GM21619 (cell line): ENCODE data around the gene MYL7.
"Not testable (repeated sequence)": the region's sequence is repeated elsewhere in the genome, so short reads cannot be mapped to it uniquely, and the experiment has no call there.

Experiments
- ATAC-seq: cut with Tn5 transposase; IDR thresholded peaks from one replicate; pipeline ENCODE4 v1.9.1; 2021; ENCODE audit not compliant: unreplicated experiment

MYL7 gene, protein sequence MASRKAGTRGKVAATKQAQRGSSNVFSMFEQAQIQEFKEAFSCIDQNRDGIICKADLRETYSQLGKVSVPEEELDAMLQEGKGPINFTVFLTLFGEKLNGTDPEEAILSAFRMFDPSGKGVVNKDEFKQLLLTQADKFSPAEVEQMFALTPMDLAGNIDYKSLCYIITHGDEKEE

DNA sequence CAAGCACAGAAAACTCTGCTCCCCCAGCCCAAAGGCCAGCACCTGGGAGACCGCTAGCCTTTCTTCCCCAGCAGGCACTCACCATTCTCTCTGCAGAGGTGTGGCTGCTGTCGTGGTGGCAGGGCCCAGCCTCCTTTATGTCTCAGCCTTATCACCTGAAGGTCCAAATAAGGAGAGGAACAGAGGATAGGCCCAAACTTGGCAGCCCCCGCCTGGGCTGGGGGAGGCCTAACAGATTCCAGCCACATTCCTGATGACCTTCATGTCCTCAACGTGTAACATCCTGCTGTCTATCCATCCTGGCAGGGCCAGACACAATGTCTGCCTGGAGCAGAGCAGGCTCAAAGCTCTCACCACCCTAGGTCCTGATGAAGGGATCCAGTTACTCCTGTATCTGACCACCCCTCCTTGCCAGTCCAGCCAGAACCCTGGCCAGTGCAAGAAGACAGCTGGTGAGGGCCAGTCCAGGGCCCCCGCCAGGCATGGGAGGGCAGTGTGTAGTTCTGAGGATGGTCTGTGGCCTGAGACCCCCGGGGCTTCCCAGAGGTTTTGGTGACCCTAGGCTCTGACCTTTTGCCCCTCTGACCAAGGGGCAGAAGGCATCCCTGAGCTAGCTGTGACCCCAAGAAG, at the start of gene MYL7:
Gene MYL7, minus strand, starts transcription at position 112 of the 630 bp plus-strand sequence. Its CDS starts 27 bp downstream, at position 85.
- ATAC-seq, result no peak

DNA sequence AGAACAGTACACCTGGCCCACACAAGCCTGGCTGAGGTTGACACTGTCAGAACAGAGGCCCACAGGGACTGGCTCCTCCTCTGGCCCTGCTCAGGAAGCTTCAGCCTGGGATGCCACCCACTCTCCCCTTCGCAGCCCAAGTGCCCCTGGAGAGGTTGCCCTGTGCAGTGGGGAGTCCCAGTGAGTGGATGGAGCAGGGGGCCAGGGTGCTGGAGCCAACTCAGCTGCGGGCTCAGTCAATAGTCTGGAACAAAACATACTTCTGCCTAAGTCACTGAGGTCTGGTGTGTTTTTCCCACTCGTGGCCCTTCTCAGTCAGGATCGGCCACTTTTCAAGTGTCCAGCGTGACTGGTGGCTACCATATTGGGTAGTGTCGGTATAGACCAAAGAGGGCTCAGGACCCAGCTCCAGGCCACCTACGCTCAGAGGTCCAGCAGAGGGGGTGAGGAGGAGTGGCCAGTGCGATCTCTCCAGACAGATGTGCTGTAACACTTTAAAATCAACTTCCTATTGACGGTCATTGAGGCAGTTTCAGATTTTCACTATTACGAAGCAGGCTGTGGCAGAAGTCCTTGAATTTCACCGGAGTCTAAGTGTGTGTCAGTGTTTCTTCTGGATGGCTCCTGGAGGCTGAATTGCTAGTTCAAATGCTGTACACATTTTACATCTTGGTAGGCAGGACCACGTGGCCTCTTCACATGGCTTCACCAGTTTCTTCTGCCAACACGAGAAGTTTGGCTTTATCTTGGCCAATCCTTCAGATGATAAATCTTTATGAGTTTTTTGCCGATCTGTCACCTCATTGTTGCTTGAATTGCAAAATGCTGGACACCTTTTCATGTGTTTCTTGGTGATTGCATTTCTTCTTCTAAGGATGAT, 49.1 kb upstream of the MYL7 start:
- no peak for ATAC-seq

DNA sequence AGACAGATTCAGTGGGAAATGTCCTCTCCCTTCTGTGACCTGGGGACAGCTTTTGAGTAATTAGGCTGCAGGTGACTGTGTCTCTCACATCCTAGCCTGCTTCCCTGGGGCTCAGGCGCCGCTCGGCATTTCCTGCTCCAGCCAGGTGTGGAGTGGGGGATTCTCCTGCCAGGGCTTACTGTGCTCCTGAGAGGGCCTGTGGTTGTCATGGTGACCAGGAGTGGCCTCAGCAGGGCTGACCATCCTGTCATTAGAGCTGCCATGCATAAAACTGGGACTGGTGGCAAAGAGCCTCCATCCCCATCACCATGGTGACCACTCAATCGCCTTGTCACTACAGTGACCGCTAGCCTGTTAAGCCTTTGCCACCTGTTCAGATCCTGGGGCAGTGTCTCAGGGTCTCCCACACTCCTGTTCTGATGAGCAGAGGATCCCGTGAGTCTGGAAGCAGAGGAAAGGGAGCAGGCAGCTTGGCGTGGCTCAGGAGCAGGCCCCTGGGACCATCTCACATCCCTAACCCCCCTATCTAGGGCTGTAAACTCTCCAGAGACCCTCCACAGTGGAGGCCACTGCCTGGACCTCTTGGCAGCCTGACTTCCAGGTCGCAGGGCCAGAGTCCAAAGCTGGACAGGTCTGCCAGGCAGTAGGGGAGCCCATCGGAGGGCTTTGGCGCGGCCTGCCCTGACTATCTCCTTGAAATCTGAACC, 48.3 kb upstream of the MYL7 start, which contains the start of gene GCK:
Gene GCK, minus strand, starts transcription at position 154 of the 707 bp plus-strand sequence. CDS start 486 bp downstream, outside the sequence.
- no peak for ATAC-seq

DNA sequence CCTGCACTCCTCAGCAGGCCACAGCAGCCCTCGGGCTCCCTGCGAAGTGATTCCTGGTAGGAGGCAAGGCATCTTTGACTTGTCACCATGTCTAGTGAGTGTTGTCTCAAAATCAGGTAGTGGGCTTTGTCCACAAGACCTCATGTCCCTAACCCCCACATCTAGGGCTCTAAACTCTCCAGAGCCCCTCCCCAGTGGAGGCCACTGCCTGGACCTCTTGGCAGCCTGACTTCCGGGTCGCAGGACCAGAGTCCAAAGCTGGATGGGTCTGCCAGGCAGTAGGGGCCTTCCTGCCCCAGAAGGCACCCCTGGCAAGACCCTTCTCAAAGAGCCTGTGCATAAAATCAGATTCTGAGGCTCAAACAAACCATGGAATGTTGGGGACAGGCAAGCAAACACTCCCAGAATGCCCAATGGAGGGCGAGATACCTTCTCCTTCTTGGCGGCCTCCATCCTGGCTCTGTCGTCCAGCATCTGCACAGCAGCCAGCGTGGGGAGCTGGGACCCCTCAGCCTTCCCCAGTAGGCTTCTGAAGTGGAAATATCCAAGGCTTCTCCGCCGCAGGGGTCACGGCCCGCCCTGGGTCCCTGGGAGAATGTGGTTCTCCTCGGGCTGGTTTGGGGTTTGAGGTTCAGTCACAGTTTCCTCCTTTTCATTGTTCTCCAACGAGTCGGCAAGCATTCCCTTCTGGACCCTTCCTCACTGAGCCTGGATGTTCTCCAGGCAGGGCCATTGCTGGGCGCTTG, 47.5 kb upstream of the MYL7 start:
- ATAC-seq, result no peak

DNA sequence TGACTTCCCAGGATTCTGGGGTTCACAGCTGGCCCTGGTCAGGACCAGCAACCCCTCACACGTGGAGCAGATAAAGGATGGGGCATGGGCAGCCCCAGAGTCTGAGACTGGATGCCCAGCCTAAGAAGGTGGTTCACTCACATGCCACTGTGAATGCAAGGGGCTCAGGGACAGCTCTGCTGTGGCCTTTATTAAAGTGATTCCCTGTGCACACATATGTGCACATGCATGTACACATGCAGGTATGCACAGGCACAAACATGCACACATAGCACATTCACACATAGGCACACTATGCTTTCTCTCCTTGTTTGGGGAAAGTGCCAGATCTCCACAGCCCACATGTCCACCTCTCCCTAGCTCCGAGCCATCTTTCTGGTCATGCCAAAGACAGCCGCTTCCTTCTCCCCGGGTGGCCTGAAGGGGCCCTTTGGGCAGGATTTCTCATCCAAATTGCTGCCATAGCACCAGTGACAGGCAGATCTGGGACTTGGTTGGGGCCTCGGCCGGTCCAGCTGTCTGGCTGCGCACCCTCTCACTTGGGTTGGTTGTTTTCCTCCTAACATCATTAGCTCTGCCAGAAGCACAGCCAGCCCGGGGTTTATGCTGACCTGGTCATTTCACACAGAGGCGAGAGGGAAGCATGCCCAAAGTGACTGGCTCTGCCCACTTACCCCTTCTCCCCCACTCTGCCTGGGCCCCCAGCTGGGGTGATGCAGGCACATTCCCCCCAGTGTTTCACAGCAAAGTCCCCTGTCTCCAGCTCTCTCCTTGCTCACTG, 46.7 kb upstream of the MYL7 start:
- ATAC-seq, result no peak

DNA sequence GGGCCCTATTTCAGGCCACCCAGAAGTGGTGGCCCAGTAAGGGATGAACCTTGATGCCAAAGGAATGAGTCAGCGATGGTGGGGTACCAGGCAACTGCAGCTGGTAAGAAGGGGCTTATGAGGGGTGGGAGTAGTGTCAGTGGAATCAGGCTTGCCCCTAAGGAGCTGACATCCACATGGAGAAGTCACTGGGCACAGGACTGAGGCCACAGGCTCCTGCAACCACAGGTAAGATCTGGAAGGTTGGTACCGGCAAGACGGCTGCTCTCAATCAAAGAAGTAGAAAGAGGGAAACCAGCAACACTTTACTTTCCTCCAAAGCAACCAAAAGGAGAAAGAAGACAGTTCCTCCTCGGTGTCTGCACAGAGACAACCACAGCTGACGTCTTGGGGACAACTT, 45.6 kb upstream of the MYL7 start:
- no peak for ATAC-seq

DNA sequence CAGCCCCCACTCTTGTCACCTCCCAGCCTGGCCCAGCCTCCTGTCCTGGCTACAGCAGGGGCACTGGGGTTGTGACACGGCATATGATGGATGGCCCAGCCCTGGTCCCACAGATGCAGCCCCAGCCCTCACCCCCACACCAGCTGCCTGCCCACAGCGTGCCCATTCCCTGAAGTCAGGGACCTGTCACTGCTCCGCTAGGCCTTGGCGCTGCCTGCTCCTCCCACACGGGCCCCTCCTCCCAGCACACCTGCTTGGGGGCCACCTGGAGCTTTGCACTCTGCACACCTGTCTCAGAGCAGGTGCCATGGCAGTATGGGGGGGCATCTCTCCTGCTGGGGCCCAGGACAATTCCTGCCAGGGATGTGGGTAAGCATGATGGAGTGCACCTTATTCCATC, 44.6 kb upstream of the MYL7 start:
- ATAC-seq, result no peak

DNA sequence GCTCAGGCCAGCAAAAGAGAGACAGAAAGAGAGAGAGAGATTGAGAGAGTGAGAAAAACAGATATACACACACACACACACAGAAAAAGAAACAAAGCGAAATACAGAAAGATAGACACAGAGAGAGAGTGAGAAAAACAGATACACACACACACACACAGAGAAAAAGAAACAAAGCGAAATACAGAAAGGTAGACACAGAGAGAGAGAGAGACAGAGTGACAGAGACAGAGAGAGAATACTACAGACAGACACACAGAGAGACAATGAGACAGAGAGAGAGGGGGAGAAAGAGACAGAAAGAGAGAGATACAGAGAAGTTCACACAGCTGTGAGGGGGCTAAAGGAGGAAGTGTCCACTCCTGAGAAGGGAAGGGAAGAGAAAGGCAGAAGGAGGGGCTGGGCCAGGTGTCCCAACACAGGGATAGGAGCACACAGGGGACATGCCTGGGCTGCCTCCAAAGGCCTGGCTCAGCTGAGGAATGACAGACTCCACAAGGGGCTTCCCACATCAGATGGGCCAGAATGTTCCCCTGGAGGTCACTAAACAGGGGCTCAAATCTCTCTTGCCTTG, 43.8 kb upstream of the MYL7 start:
- no peak for ATAC-seq

DNA sequence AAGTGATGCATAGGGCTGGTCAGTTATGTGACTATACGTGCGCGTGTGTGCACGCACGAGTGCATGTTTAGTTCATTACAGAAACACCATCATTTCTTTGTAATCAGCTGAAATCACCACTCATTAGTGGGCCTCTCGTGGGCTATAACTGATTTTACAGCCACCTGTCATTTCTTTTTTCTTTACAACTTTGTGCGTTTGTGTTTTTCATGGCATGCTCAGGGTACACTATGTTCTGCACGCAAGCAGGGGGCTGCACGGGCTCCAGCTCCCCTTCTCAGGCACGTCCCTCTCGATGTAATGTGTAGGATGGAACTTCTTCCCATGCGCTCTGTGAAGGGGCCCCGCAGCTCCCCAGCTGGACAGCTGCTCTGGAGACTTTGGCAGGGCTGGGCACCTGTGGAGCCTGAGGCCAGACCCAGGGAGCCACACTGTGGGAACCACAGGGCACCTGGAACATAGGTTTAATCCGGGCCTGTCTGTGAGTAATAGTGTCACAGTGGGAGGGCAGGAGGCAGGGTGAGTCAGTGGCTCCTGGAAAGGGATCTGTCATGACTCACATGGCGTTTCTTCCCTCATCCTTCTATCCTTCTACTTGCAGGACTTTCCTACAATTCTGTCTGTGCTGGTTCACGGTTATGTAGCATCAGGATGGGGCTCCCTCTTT, 43.2 kb upstream of the MYL7 start:
- ATAC-seq, result no peak

DNA sequence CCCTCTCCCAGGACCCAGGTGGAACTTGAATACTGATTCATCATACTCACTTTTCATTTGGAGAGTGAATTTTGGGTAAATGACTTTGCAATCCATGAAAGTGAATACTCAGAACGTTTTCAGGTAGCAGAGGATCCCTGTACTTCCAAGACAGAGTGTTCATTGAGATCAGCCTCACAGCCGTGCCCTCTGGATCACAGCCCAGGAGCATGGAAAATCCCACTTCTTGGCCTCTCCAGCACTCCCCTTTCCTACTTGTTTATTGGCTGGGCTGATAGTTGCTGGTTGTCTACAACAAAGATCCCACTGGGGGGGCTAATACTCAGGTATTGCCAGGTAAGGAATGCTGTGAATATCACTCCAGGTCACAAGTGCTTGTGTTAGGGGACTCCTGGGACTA, 42.3 kb upstream of the MYL7 start:
- no peak for ATAC-seq

DNA sequence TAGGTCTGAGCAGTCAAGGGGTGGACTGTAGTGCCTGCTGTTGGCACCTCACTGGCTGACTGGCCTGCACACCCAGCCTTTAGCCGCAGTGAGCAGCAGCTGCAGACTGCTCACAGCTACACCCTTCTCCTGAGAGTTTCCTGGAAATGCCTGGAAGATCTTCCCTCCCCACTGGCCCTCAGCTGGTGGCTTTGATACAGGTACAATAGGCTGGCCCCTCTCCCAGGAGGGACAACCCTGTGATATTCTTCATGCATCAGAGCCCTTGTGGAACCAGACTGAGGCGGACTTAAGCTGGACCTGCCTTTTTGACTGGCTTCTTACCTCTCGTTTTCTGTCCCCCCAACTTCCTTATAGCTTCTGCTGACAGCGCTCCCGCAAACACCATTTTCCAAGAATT, 41.7 kb upstream of the MYL7 start:
- no peak for ATAC-seq

DNA sequence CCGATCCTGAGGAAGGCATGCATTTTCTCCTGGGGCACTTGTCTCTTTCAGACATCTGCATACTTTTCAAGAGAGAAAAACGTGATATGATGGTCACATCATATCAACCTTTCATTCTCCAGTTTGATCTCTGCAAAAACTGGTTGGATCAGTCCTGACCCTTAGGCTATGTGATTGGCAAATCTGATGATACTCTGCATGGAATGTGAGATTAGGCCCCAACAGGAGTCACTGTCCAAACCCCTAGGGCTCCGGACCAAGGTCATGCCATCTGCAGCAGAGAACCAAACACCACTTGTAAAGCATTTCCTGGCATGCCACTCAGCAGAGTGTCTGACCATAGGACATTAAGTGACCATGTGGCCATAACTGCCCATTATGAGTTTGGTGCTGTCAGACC, 39.5 kb upstream of the MYL7 start:
- ATAC-seq, result no peak

DNA sequence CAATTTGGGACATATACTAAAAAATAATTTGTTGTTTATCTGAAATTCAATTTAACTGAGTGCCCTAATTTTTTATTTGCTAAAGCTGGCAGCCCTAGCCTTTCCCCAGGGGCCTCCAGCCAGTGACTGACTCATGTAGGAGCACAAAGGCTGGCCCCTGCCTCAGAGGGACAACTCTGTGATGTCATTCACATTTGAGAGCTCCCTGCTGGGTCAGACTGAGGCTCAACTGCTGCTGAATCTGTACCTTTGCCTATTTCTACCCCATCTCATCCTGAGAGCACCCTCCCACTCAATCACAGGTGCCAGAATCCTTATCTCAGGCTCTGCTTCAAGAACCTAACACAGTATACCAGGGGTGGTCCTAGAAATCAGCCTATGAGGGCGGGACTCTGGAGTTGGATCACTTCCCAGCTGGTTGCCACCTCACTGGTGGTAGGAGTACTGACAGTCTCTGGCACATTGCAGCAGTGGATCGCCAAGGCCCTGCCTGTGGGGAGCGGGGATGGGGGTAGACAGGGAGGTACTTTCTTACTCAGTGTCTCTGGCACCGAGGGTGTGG, 36.5 kb upstream of the MYL7 start:
- no peak for ATAC-seq

DNA sequence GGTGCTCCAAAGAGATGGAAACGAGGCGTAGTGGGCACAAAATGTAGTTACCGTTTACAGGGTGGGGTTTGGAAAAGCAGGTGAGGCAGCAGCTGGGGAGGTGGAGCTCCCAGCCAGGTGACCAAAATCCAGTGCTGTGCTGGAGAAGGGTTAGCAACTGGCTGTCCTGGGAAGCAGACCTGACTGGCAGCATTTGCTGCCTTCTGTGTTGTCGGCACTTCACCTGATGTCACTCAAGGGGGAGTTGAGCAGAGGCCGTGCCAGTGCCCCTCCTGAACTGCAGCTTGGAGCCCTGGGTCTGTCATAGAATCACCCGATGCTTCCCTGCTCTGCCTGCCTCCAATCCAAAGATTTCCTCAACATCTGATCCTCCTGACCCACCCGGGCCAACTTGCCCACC, 35.4 kb upstream of the MYL7 start:
- no peak for ATAC-seq

DNA sequence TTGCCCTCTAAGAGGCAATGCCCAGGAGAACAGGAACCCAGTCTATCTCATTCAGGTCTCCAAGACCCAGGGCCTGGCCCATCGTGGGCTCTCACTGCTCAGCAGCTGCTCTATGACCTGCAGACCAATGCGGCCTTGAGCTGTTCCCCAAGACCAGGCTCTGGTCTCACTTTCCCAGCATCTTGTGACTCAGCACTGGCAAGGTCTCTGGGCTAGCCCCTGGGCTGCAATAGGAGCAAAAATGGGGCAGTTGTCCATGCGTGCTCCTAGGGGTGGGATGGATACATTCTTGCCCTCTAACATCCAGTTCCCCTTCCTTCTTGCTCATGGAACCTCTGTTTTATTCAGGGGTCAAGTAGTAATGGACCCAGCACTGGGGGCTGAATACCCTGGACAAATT, 34.6 kb upstream of the MYL7 start:
- ATAC-seq, result no peak

DNA sequence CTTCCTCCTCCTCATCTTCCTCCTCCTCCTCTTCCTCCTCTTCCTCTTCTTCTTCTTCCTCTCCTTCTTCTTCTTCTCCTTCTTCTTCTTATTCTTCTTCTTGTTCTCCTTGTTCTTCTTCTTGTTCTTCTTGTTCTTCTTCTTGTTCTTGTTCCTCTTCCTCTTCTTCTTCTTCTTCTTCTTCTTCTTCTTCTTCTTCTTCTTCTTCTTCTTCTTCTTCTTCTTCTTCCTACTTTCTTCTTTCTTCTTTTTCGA, 33.5 kb upstream of the MYL7 start:
- ATAC-seq, result not testable (repeated sequence)

DNA sequence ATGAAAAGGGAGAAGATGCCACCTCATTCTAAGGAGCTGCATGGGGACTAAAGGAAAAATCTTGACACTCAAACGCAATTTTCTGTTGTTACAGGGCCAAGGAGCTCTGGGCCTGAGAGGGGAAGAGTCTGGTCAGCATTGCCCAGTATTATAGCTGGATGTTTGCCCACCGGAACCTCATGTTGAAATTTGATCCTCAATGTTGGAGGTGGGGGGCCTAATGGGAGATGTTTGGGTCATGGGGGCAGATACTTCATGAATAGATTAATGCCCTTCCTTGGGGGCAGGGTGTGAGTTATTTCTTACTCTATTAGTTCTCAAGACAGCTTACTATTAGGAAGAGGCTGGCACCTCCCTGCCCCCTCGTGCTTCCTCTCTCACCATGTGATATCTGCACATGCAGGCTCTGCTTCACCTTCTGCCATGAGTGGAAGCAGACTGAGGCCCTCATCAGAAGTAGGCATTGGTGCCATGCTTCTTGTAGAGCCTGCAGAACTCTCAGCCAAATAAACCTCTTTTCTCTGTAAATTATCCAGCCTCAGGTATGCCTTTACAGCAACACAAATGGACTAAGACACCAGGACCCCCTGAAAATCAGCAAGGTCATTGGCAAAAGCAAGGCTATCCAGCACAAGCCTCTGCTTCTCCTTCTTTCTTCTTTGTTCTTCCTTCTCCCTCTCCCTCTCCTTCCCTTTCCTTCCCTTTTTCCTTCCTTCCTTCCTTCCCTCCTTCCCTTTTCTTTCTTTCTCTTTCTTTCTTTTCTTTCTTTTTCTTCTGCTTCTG, 33.0 kb upstream of the MYL7 start:
- ATAC-seq, result no peak

DNA sequence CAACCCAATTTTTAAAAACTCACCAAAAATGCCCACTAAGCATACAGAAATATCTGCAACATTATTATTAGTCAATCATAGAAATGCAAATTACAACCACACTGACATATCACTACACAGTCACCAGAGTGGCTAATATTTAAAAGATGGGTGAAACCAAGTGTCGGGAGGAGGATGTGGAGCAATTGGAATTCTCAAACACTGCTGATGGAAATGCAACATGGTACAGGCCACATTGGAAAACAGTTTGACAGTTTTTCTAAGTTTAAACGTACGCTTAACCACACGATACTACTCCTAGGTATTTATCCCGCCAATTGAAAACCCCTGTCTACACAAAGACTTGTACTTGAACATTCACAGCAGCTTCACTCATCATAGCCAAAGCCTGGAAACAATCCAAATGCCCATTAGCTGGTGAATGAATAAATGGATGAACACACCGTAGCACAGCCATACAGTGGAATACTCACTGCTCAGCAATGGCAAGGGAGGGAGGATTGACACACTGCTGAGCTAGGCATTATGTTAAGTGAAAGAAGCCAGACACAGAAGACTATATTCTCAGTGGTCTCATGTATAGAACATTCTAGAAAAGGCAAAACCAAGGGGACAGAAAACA, 31.8 kb upstream of the MYL7 start:
- no peak for ATAC-seq
